GM15510 (cell line): Measurements from ENCODE around the gene PTBP1.

Experiments
- POLR2A ChIP-seq: IDR thresholded peaks from 3 replicates; pipeline ENCODE4 v1.6.1; 2011; ENCODE audit warnings: borderline replicate concordance; ENCODE audit not compliant: insufficient read length; ENCODE audit errors: extremely low read depth

PTBP1 gene

DNA sequence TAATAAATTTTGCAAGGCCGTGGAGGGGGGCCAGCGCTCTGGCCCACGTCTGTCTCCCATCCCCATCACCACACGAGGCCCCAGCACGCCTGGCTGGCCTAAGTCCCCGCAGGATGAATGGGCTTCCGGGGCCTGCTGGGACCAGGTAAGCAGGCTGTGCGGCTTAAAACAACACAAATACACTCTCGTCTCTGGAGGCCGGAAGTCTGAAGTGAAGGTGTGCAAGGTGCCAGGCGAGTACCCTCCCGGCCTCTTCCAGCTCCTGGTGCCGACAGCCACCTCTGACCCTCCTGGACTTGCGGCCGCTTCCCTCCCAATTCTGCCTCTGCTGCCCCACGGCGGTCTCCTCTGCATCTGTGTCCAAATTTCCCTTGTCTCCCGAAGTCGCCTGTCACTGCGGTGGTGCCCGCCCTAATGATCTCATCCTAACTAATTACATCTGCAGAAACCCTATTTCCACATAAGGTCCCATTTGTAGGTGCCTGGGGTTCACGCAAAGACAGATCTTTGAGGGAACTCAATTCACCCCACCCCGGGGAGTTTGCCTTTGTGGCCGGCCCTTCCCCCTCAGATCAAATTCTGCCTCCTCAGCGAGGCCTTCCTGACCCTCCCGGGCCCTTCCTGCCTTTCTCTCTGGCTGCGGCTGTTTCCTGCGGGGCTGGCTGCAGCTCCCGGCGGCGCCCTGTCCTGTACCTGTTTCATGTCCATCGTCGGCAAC is 8.1 kb upstream of the PTBP1 start:
- no peak for TF ChIP-seq POLR2A

DNA sequence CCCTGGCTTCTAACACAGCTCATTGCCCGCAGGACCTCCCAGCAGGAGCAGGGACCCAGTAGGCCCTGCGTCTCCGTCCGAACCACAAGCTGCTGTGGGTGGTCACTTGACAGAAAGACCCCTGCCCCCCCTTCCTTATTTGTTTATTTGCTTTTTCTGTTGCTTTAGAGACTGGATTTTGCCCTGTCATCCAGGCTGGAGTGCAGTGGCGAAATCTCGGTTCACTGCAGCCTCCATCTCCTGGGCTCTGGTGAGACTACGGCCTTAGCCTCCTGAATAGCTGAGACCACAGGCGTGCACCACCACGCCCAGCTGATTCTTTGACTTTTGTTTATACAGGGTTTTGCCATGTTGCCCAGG is 7.6 kb upstream of the PTBP1 start:
- TF ChIP-seq POLR2A: no peak

- TF ChIP-seq POLR2A: no peak
These were observed 6.2 kb upstream of the PTBP1 start for GRCh38 chr19:791007-791566.

DNA sequence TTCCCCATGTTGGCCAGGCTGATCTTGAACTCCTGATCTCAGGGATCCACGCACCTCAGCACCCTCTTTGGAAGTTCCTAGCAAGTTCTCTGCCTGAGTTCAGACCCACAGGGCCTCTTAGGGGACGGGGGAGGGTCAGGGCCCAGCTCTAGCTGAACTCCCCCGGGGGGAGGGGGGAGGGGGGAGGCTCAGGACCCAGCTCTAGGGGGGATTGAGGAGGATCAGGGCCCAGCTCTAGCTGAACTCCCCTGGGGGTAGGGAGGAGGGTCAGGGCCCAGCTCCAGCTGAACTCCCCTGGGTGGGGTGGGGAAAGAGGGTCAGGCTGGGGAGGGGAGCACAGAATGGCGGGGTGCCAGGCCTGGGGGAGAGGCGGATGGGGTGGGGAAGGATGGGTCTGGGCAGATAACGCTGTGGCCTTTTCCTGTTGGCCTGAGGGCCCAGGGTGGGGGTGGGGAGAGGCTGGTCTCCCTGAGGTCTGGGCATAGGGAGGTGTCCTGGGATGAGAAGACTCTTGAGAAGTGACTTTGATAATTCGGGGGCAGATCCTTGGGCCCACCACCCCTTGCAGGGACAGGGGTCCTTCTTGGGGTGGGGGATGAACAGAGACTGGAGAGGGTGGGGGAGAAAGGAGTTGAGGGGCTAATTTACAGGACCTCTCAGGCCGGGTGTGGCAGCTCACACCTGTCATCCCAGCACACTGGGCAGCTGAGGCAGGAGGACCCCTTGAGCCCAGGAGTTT is 5.5 kb upstream of the PTBP1 start:
- no peak for TF ChIP-seq POLR2A

DNA sequence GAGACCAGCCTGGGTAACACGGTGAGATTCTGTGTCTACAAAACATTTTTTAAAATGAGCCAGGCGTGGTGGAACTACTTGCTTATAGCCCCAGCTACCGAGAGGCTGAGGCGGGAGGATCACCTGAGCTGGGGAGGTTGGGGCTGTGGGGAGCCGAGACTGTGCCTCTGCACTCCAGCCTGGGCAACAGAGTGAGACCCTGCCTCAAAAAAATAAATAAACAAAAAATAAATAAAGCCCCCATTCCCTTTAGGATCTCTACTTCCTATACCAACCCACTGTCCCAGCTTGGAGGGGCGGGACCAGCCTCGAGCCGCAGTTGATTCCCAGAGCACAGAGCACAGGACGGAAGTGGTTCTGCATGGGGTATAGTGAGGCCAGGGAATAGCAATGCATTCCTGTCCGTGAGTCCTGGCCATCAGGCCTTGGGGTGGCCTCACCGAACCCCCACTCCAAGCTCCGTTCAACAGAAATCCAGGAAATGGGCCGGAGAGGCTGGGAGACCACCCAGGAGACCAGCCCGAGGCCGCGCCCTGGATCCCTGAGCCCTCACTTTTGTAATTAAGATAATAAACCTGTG is 4.9 kb upstream of the PTBP1 start:
- no peak for TF ChIP-seq POLR2A

- no peak for TF ChIP-seq POLR2A
These were observed 3.4 kb upstream of the PTBP1 start for GRCh38 chr19:793806-794205.

- TF ChIP-seq POLR2A: no peak
These were observed 2.1 kb upstream of the PTBP1 start for GRCh38 chr19:795073-795611.

DNA sequence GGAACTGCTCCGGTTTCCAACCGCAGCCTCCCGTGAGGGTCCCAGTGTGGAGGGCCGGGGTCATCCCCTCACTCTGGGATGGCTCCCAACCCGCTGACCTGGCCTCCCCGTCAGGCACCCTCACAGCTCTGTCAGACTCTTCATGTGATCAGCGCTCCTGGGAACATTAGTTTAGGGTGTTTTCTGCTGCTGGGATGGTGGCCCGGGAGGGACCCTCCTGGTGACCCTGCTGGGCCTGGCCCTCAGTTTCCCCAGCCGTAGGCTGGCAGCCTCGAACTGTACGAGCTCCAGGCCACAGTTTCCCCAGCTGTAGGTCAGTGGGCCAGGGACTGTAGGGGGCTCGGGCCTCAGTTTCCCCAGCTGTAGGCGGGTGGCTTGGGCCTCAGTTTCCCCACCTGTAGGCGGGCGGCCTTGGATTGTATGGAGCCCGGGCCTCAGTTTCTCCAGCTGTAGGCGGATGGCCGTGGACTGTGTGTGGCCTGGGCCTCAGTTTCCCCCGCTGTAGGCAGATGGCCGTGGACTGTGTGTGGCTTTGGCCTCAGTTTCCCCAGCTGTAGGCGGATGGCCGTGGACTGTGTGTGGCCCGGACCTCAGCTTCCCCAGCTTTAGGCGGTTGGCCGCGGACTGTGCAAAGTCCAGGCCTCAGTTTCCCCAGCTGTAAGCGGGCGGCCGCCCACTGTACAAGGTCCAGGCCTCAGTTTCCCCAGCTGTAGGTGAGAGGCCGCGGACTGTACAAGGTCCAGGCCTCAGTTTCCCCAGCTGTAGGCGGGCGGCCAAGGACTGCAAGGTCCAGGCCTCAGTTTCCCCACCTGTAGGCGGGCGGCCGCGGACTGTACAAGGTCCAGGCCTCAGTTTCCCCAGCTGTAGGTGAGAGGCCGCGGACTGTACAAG is 1.3 kb upstream of the PTBP1 start:
- TF ChIP-seq POLR2A: no peak

DNA sequence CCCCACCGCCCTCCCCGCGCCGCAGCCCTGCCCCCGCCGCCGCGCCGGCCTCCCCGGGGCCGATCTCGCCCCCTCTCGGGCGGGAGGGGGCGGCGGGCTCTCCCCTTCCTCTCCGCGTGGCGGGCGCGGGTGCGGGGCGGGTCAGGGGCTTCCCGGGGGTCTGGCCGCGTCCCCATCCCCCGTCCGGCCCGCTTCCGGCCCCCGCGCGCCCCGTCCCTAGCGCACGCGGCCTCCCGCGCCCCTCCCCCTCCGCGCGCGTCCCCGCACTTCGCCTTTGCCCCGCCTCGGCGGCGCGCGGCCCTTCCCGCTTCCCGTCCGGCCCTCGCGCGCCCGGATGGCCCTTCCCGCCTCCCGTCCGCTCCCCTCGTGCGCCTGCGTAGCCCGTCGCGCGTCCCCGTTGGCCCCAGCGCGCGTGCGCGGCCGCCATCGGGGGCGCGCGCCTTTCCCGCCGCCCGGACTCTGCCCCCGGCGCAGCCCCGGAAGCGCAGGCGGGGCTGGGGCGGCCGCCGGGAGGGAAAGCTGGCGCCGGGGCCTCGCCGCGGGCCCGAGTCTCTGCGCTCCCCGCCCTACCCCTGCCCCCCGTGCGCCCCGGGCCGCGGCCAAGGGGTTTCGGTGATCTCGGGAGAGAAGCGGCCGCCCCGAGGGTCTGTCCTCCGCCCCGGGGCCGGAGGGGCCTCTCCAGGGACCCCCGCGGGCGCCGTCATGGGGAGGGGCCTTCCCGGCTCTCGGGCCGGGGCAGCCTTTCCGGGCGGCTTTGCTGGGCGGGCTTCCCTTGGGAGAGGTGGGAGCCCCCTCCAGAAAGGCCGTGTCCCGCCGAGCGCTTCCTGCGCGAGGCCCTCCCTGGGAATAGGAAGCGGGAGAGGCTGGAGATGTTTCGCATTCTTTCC is 519 bp downstream of the PTBP1 start:
- peak; percentile 52 for TF ChIP-seq POLR2A

DNA sequence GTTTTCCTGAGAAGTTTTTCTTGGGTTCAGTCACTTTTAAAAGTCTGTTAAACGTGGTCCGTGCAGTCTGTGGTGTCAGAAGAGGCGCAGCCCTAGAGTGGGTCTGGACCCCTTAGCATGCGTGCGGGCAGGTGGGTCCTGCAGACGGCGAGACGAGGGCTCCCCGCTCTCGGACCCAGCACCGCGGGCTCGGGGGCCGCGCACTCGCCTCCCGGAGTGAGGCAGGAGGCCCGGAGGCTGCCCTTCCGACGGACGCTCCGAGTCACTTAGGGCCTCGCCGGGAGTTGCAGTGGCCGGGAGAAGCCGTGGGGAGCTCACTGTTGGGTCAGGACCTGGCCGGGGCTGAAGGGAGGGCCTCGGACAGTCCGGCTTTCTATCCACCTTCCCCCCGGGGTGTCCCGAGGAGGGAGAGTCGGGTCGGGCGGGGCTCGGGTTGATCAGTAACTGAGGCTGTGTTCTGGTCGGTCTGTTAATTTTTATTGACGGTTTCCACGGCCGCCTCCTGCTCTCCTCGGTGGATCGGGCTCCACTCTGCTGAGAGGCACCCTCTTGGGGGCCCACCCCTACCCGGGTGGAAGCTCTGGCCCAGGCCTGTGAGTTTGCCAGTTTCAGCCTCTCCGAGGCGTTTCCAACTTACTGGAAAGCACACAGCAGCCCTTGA is 1.3 kb downstream of the PTBP1 start:
- TF ChIP-seq POLR2A: no peak

DNA sequence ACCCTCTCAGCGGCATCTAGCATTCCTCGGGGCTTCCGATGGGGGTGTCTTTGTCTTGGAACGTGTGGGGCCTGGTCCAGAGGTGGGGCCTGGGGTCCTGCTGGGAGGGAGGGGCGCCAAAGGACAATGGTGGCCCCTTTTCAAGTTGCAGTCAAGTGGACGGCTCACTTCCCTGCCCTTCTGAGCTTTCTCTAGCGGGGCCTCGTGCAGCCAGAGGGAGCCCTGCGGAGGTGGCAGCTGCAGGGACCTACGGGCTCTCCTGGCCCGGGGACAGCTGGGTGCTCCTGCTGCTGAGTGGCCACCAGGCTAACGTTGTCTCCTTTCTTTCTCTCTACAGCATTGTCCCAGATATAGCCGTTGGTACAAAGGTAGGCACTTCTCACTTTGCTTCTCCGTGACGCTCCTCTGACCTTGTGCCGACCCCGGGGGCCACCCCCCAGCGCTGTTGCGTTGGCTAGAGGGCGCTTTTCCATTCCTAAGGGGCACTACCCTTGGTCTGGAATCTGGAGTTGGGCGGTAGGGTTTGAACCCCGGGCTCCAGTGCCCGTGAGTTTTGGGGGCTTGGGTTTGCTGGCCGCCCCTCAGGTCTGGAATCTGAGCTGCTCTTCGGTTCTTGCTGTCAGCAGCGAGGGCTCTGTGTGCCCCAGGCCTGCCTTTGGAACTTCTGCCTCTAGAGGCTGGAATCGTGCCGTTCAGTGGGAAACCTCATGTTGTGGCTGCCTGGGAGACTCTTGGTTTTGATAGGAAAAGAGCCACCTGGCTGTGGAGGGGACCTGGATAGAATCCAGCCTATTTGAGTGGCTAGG is 2.0 kb downstream of the PTBP1 start:
- no peak for TF ChIP-seq POLR2A

- TF ChIP-seq POLR2A: no peak
These were observed 3.2 kb downstream of the PTBP1 start for GRCh38 chr19:800360-801029.
